ENCODE results near the gene PPP4R2. TPM values are rescaled to one million over a fixed set of nuclear protein-coding genes. Genes with fewer than 3 reads are reported as not detected.

The PPP4R2 gene
- total RNA-seq, 1 donor from 2014 or later = 65.7 TPM

DNA sequence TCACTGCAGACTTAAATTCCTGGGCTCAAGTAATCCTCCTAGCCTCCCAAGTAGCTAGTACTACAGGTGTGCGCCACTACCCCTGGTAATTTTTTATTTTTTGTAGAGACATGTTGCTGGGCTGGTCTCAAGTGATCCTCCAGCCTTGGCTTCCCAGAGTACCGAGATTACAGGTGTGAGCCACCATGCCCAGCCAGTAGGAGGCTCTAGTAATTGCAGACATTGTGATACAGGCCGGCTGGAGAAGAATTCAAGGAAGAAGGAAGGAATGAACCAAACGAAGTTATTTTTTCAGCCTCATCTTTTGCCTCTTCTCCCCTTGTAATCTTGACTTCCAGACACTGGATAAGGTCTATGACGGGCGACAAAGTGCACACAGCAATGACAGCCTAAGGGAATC, 3.2 kb upstream of the PPP4R2 start:
- intact Hi-C loops (cut with DNase I) = no loop called here
- Histone ChIP-seq H3K27me3 (ENCODE audit: low read depth) (no peaks in the 10 kb centered on the region), H3K36me3 (no peaks in the 10 kb centered on the region), H3K9me3 (no peaks in the 10 kb centered on the region), H3K4me1 (peaks cover 14% of the 10 kb centered on the region), H3K27ac (no peak overlapping the region), H3K4me3 (no peak overlapping the region)
- ATAC-seq (no peak), DNase-seq (no peak)
- TF ChIP-seq, protein P1, sequence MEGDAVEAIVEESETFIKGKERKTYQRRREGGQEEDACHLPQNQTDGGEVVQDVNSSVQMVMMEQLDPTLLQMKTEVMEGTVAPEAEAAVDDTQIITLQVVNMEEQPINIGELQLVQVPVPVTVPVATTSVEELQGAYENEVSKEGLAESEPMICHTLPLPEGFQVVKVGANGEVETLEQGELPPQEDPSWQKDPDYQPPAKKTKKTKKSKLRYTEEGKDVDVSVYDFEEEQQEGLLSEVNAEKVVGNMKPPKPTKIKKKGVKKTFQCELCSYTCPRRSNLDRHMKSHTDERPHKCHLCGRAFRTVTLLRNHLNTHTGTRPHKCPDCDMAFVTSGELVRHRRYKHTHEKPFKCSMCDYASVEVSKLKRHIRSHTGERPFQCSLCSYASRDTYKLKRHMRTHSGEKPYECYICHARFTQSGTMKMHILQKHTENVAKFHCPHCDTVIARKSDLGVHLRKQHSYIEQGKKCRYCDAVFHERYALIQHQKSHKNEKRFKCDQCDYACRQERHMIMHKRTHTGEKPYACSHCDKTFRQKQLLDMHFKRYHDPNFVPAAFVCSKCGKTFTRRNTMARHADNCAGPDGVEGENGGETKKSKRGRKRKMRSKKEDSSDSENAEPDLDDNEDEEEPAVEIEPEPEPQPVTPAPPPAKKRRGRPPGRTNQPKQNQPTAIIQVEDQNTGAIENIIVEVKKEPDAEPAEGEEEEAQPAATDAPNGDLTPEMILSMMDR (IDR thresholded peaks at IDR 0.05) = no peak

DNA sequence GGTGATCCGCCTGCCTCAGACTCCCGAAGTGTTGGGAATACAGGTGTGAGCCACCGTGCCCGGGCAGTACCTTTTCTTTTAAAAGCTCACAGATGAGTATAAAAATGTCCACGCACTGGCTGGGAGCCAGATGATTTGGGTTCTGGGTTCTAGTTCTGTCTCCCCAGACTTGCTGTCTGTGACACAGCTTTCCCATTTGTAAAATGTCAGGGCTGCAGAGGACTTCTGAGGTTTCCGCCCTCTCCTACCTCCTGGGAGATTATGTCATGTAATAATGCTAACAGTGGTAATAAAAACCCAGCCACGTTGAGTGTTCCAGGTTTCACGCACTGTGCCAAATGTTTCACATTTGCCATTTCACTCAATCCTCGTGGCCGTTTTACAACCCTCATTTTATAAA, 1.3 kb upstream of the PPP4R2 start:
- H3K4me3 ChIP-seq = no peak overlapping the region
- H3K27me3 ChIP-seq (ENCODE audit: low read depth) = no peaks in the 10 kb centered on the region
- H3K36me3 ChIP-seq = peaks cover 9% of the 10 kb centered on the region
- H3K27ac ChIP-seq = no peak overlapping the region
- TF ChIP-seq, protein P1 (IDR thresholded peaks at IDR 0.05) = no peak
- H3K9me3 ChIP-seq = no peaks in the 10 kb centered on the region
- DNase-seq (no peak), ATAC-seq (no peak)
- intact Hi-C loops (cut with DNase I) = no loop called here
- H3K4me1 ChIP-seq = peaks cover 33% of the 10 kb centered on the region

DNA sequence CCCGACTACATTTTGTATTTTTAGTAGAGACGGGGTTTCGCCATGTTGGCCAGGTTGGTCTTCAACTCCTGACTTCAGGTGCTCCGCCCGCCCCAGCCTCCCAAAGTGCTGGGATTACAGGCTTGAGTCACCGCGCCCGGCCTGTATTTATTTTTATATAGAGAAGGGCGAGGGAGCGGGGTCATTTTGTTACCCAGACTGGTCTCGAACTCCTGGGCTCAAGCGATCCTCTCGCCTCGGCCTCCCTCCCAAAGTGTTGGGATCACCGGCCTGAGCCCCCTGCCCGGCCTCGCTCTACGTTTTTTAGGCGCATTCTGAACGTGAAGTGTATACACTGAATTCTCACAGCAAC, 514 bp upstream of the PPP4R2 start:
- DNase-seq (peak; percentile 54), ATAC-seq (no peak)
- Histone ChIP-seq H3K36me3 (peaks cover 16% of the 10 kb centered on the region), H3K27ac (peak overlapping the region; percentile 95), H3K4me3 (peak overlapping the region; percentile 90), H3K27me3 (ENCODE audit: low read depth) (no peaks in the 10 kb centered on the region), H3K9me3 (no peaks in the 10 kb centered on the region), H3K4me1 (peaks cover 41% of the 10 kb centered on the region)
- intact Hi-C loops (cut with DNase I) = no loop called here
- TF ChIP-seq, protein P1 (IDR thresholded peaks at IDR 0.05) = no peak

DNA sequence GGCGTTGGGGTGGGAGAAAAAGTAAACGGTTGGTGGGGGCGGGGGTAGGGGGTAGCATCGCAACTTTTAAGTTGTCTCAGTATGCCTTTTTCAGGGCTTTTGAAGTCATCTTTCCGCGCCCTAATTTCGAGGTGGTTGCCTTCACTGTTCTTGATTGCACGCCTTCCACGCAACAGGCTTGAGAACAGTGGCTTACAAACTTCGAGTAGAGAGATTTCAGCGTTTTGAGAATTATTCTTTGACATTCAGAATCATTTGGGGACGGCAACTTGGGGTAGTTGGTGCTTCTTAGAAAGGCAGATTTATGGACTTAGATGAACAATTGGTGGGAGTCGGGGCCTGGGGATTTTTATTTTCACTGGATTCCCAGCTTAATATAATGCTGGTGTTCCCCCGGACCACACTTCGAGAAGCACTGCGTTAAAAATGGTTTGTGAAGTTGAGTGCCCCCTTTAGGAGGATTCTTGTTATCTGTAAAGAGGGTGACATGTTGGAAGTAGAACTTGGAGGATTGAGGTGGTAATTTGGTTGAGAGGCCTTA, 880 bp downstream of the PPP4R2 start:
- Histone ChIP-seq H3K27ac (peak overlapping the region; percentile 95), H3K9me3 (no peaks in the 10 kb centered on the region), H3K4me3 (peak overlapping the region; percentile 90), H3K4me1 (peaks cover 49% of the 10 kb centered on the region), H3K27me3 (ENCODE audit: low read depth) (no peaks in the 10 kb centered on the region), H3K36me3 (peaks cover 28% of the 10 kb centered on the region)
- peak in 1 of 2 donors; percentile 29 for ATAC-seq
- no peak for DNase-seq
- intact Hi-C loops (cut with DNase I) = no loop called here
- TF ChIP-seq, protein P1 (IDR thresholded peaks at IDR 0.05) = peak; percentile 31

DNA sequence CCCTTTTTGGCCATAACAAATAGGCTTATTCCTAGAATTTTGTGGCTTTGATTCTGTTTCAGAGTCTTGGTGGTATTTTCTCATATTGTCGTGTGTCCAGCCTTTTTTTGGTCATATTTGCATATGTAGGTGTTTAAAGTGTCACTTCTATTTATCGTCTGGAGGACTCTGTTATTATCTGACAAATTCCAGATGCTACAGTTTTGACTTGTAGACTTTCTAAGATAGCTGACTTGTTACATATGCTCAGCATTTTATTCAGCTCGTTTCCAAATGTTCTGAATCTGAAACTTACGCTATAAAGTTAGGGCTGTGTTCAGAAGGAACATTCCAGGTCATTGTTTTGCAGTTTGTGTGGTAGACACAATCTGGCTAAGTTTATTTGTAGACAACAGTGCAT, 1.9 kb downstream of the PPP4R2 start:
- Histone ChIP-seq H3K4me3 (peak overlapping the region; percentile 90), H3K9me3 (no peaks in the 10 kb centered on the region), H3K27me3 (ENCODE audit: low read depth) (no peaks in the 10 kb centered on the region), H3K27ac (no peak overlapping the region), H3K36me3 (peaks cover 35% of the 10 kb centered on the region), H3K4me1 (peaks cover 57% of the 10 kb centered on the region)
- ATAC-seq = no peak
- intact Hi-C loops (cut with DNase I) = no loop called here
- TF ChIP-seq, protein P1 (IDR thresholded peaks at IDR 0.05) = no peak
- DNase-seq = no peak
